WERI-Rb-1 (cell line): ENCODE measurements around the gene PHKB.

Source experiments
- DNase-seq: peaks from one replicate; pipeline ENCODE4 v3.0.0-alpha.2; 2020
- H3K27ac ChIP-seq: fragments of 250-450 bp; sonication (Bioruptor Pico); 2 replicates; pipeline ENCODE4 v1.5.1; 2020; ENCODE audit warnings: mild to moderate bottlenecking, moderate library complexity
- H3K27me3 ChIP-seq: fragments of 250-450 bp; sonication (Bioruptor Pico); 2 replicates; pipeline ENCODE4 v1.5.1; 2021; ENCODE audit warnings: mild to moderate bottlenecking, low read depth, moderate library complexity; ENCODE audit not compliant: insufficient read depth, severe bottlenecking
- H3K36me3 ChIP-seq: fragments of 250-450 bp; sonication (Bioruptor Pico); 2 replicates; pipeline ENCODE4 v1.5.1; 2020; ENCODE audit warnings: mild to moderate bottlenecking, moderate library complexity
- H3K4me3 ChIP-seq: 2 replicates; pipeline ENCODE4 v1.5.1; 2011; ENCODE audit warnings: low read depth, mild to moderate bottlenecking, control low read depth, low read length
- H3K9me3 ChIP-seq: fragments of 250-450 bp; sonication (Bioruptor Pico); 2 replicates; pipeline ENCODE4 v1.5.1; 2021; ENCODE audit warnings: mild to moderate bottlenecking, moderate library complexity; ENCODE audit not compliant: severe bottlenecking
- TF ChIP-seq, protein P1 (sequence below): IDR thresholded peaks from 2 replicates; pipeline ENCODE4 v1.5.1; 2011; ENCODE audit warnings: low read depth, mild to moderate bottlenecking, control low read depth, inconsistent platforms, low read length

PHKB gene

DNA sequence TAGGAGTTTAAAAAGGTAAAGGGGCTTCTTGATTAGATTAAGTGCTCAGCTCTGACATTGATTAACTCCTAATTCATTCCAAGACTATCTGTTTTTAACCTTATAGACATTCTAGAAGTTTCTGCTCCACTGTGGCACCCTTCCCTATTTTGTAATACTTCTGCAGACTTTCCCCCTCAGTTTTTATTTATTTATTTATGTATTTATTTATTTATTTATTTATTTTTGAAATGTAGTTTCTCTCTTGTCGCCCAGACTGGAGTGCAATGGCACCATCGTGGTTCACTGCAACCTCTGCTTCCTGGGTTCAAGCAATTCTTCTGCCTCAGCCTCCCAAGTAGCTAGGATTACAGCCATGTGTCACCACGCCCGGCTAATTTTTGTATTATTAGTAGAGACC lies 185.8 kb downstream of the PHKB start:
- no peak overlapping the region for H3K27ac ChIP-seq
- no peaks in the 10 kb centered on the region for H3K9me3 ChIP-seq
- H3K36me3 ChIP-seq, result no peaks in the 10 kb centered on the region; the same call in 1 of the 2 replicates
- TF ChIP-seq, protein P1, sequence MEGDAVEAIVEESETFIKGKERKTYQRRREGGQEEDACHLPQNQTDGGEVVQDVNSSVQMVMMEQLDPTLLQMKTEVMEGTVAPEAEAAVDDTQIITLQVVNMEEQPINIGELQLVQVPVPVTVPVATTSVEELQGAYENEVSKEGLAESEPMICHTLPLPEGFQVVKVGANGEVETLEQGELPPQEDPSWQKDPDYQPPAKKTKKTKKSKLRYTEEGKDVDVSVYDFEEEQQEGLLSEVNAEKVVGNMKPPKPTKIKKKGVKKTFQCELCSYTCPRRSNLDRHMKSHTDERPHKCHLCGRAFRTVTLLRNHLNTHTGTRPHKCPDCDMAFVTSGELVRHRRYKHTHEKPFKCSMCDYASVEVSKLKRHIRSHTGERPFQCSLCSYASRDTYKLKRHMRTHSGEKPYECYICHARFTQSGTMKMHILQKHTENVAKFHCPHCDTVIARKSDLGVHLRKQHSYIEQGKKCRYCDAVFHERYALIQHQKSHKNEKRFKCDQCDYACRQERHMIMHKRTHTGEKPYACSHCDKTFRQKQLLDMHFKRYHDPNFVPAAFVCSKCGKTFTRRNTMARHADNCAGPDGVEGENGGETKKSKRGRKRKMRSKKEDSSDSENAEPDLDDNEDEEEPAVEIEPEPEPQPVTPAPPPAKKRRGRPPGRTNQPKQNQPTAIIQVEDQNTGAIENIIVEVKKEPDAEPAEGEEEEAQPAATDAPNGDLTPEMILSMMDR, result no peak
- H3K4me3 ChIP-seq, result no peak overlapping the region
- no peaks in the 10 kb centered on the region for H3K27me3 ChIP-seq
- DNase-seq, result no peak

GRCh38 chr16:47657032-47657431 lies 195.9 kb downstream of the PHKB start:
- H3K27ac ChIP-seq, result no peak overlapping the region
- H3K9me3 ChIP-seq, result no peaks in the 10 kb centered on the region
- no peaks in the 10 kb centered on the region for H3K27me3 ChIP-seq
- TF ChIP-seq, protein P1, result no peak
- H3K36me3 ChIP-seq, result no peaks in the 10 kb centered on the region
- no peak for DNase-seq
- no peak overlapping the region for H3K4me3 ChIP-seq

DNA sequence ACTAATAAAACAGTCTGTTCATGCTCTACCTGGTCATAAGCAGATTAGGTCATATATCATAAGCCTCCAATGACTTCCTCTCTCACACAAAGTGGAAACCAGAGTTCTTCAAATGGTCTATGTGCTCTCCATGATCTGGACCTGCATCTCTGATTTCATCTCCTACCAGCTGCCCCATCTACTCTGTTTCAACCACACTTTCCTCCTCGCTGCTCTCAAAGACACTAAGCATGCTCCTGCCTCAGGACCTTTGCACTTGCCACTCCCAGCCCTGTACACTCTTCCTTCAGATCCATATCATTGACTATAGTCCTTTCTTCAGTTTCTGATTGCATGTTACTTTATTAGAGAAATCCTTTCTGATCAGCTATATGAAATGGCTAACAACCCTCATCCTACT lies 196.8 kb downstream of the PHKB start:
- no peak overlapping the region for H3K4me3 ChIP-seq
- H3K27me3 ChIP-seq, result no peaks in the 10 kb centered on the region

GRCh38 chr16:47660540-47660939 lies 199.4 kb downstream of the PHKB start:
- no peak overlapping the region for H3K4me3 ChIP-seq
- no peaks in the 10 kb centered on the region for H3K27me3 ChIP-seq
- H3K36me3 ChIP-seq, result no peaks in the 10 kb centered on the region
- no peak overlapping the region for H3K27ac ChIP-seq
- TF ChIP-seq, protein P1, result no peak
- no peak for DNase-seq
- no peaks in the 10 kb centered on the region for H3K9me3 ChIP-seq

More for the DNA sequence above, 196.8 kb downstream of the PHKB start:
- no peak overlapping the region for H3K27ac ChIP-seq
- no peaks in the 10 kb centered on the region for H3K36me3 ChIP-seq
- no peaks in the 10 kb centered on the region for H3K9me3 ChIP-seq
- DNase-seq, result no peak
- TF ChIP-seq, protein P1, result no peak

DNA sequence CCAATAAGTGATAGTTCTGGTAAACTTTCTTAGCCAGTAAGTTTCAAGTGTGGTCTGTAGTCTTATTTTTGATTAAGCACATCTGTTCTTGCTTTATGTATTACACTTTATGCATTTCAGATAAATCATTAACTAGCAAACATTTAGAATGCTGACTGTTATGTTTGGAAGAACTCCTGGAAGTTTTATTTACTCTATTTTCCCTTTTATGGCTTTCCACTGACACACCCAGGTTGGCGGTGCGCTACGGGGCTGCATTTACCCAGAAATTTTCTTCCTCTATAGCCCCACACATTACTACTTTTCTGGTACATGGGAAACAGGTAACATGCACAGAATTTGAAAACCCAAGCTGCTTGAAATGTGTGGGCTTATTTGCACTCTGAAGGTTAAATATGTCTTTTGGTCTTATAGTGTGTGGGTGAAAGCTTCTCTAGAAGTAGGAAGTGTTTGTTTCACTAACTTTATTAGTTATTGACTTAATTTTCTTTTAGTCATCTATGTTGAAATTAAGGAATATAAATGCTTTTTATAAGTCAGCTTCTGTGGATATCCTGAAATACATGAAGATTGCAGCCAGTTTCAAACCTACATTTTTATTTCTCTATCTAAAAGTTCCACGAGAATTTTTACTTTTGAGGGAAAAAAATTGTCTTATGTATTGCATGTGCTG lies 203.7 kb downstream of the PHKB start:
- no peak overlapping the region for H3K27ac ChIP-seq
- H3K27me3 ChIP-seq, result no peaks in the 10 kb centered on the region
- H3K36me3 ChIP-seq, result no peaks in the 10 kb centered on the region
- DNase-seq, result no peak
- no peak overlapping the region for H3K4me3 ChIP-seq
- TF ChIP-seq, protein P1, result no peak
- no peaks in the 10 kb centered on the region for H3K9me3 ChIP-seq

GRCh38 chr16:47666434-47666833 lies 205.3 kb downstream of the PHKB start:
- TF ChIP-seq, protein P1, result no peak
- no peak overlapping the region for H3K4me3 ChIP-seq
- no peak overlapping the region for H3K27ac ChIP-seq
- H3K36me3 ChIP-seq, result no peaks in the 10 kb centered on the region
- no peak for DNase-seq
- no peaks in the 10 kb centered on the region for H3K27me3 ChIP-seq
- no peaks in the 10 kb centered on the region for H3K9me3 ChIP-seq
